Measurements from ENCODE around the gene APOA4. TPM values are rescaled to one million over a fixed set of nuclear protein-coding genes. Genes with fewer than 3 reads are reported as not detected.

The APOA4 gene
- total and polyA plus RNA-seq, 2 of the 13 experiments (the other 11 are each of a cell fraction or from before 2014, with no cell fraction given) = 3.8 to 7.2 TPM

DNA sequence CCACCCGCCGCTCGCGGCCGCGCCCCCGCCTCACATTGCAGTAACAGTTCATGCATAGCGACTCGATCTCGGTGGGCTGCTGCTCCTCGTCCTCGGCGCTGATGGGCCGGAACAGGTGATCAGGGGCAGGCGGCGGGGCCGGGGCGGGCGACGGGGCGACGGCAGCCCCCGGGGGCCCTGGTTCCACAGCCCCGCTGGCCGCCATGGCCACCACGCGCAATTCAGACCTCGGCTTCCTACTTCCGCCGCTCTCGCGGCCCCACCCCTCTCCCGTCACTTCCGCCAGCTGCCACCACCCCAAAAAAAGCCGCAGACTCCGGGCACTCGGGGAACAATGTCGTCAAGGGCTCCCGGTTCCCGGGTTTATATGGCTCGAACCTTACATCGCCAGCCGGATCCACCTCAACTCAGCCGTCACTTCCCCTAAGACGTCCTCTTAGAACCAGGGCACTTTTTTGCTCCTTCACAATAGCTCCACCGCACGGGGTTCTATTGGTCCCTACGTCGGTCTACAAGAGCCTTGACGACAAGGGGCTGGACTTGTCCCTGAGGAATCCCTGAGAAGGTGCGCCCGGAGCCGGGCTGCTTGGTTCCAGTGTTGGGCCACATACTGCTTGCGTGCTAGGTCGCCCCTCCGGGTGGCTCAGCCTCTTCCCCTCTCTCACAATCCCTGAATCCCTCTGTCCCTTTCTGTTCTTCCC lies 35.2 kb downstream of the APOA4 start, which contains the start of gene ZPR1 (continued):
- 0 out of 2 replicates have a peak, but pooled peaks have one; percentile 43 for TF ChIP-seq ZFP36L2 (CRISPR knock-in tag; IDR thresholded peaks at IDR 0.05)
- peak; percentile 38 for TF ChIP-seq PCBP2 (optimal IDR thresholded peaks at IDR 0.05; ENCODE audit: low read depth, low read length, poor library complexity, severe bottlenecking)
- no peak for TF ChIP-seq E2F5 (CRISPR knock-in tag; conservative IDR thresholded peaks at IDR 0.05)
- peak; percentile 87; the same call in 1 of the 2 replicates for TF ChIP-seq THAP9 (CRISPR knock-in tag; IDR thresholded peaks at IDR 0.05; ENCODE audit: borderline replicate concordance)
- no peak for TF ChIP-seq HNRNPUL1 (IDR thresholded peaks at IDR 0.05; ENCODE audit: low read depth, low read length)
- no peak for TF ChIP-seq ZNF781 (CRISPR knock-in tag; IDR thresholded peaks at IDR 0.05; ENCODE audit: borderline replicate concordance, not compliant biosample characterization)
- TF ChIP-seq KMT2A (CRISPR knock-in tag; IDR thresholded peaks at IDR 0.05) = 0 out of 2 replicates have a peak, but pooled peaks have one; percentile 59
- no peak for TF ChIP-seq ZNF678 (CRISPR knock-in tag; IDR thresholded peaks at IDR 0.05)
- no peak for TF ChIP-seq SMAD9 (CRISPR knock-in tag; IDR thresholded peaks at IDR 0.05)
- peak; percentile 88 for TF ChIP-seq PHF20 (CRISPR knock-in tag; IDR thresholded peaks at IDR 0.05)
- peak; percentile 64 for TF ChIP-seq RBM22 (optimal IDR thresholded peaks at IDR 0.05; ENCODE audit: low read length)
- TF ChIP-seq SP5 (CRISPR knock-in tag; IDR thresholded peaks at IDR 0.05; ENCODE audit: borderline replicate concordance, low read depth) = no peak
- TF ChIP-seq ZHX2 (IDR thresholded peaks at IDR 0.05; ENCODE audit: low read depth) = peak; percentile 69; the same call in 1 of the 2 replicates
- no peak for TF ChIP-seq ZHX2 (CRISPR knock-in tag; IDR thresholded peaks at IDR 0.05; ENCODE audit: borderline replicate concordance)
- no peak for TF ChIP-seq FOXO1 (CRISPR knock-in tag; IDR thresholded peaks at IDR 0.05)
- TF ChIP-seq, protein P1, sequence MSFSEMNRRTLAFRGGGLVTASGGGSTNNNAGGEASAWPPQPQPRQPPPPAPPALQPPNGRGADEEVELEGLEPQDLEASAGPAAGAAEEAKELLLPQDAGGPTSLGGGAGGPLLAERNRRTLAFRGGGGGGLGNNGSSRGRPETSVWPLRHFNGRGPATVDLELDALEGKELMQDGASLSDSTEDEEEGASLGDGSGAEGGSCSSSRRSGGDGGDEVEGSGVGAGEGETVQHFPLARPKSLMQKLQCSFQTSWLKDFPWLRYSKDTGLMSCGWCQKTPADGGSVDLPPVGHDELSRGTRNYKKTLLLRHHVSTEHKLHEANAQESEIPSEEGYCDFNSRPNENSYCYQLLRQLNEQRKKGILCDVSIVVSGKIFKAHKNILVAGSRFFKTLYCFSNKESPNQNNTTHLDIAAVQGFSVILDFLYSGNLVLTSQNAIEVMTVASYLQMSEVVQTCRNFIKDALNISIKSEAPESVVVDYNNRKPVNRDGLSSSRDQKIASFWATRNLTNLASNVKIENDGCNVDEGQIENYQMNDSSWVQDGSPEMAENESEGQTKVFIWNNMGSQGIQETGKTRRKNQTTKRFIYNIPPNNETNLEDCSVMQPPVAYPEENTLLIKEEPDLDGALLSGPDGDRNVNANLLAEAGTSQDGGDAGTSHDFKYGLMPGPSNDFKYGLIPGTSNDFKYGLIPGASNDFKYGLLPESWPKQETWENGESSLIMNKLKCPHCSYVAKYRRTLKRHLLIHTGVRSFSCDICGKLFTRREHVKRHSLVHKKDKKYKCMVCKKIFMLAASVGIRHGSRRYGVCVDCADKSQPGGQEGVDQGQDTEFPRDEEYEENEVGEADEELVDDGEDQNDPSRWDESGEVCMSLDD (CRISPR knock-in tag; IDR thresholded peaks at IDR 0.05; ENCODE audit: borderline replicate concordance) = peak; percentile 83; the same call in 1 of the 2 replicates
- TF ChIP-seq KAT8 (CRISPR knock-in tag; IDR thresholded peaks at IDR 0.05) = peak; percentile 89

All from HepG2 (cell line).